Measurements from ENCODE around the gene CRTC1. TPM values are rescaled to one million over a fixed set of nuclear protein-coding genes. Genes with fewer than 3 reads are reported as not detected.

The CRTC1 gene
- total RNA-seq, 1 donor from 2014 or later, result 28.8 TPM

GRCh38 chr19:18769989-18770528 lies 86.6 kb downstream of the CRTC1 start:
- Mint-ChIP-seq H3K36me3 (ENCODE audit: unreplicated experiment) (no peaks in the 10 kb centered on the region), H3K9me3 (ENCODE audit: unreplicated experiment) (peaks cover 8% of the 10 kb centered on the region), H3K27me3 (ENCODE audit: unreplicated experiment) (peaks cover 13% of the 10 kb centered on the region), H3K4me1 (ENCODE audit: low read depth, unreplicated experiment) (peaks cover 11% of the 10 kb centered on the region), H3K4me3 (ENCODE audit: unreplicated experiment) (no peak overlapping the region), H3K27ac (ENCODE audit: unreplicated experiment) (no peak overlapping the region)
- peak; percentile 12 for DNase-seq
- TF ChIP-seq CTCF (IDR thresholded peaks at IDR 0.05; ENCODE audit: partially characterized antibody, unreplicated experiment), result no peak

GRCh38 chr19:18770663-18771327 lies 87.3 kb downstream of the CRTC1 start:
- H3K27me3 Mint-ChIP-seq (ENCODE audit: unreplicated experiment), result peaks cover 13% of the 10 kb centered on the region
- H3K9me3 Mint-ChIP-seq (ENCODE audit: unreplicated experiment), result peaks cover 8% of the 10 kb centered on the region
- DNase-seq, result no peak
- no peak for TF ChIP-seq CTCF (IDR thresholded peaks at IDR 0.05; ENCODE audit: partially characterized antibody, unreplicated experiment)
- H3K4me1 Mint-ChIP-seq (ENCODE audit: low read depth, unreplicated experiment), result peaks cover 11% of the 10 kb centered on the region
- no peaks in the 10 kb centered on the region for H3K36me3 Mint-ChIP-seq (ENCODE audit: unreplicated experiment)
- no peak overlapping the region for H3K4me3 Mint-ChIP-seq (ENCODE audit: unreplicated experiment)
- no peak overlapping the region for H3K27ac Mint-ChIP-seq (ENCODE audit: unreplicated experiment)

- DNase-seq, result peak; percentile 38
- no peaks in the 10 kb centered on the region for H3K36me3 Mint-ChIP-seq (ENCODE audit: unreplicated experiment)
- no peak overlapping the region for H3K27ac Mint-ChIP-seq (ENCODE audit: unreplicated experiment)
- peaks cover 13% of the 10 kb centered on the region for H3K27me3 Mint-ChIP-seq (ENCODE audit: unreplicated experiment)
- TF ChIP-seq CTCF (IDR thresholded peaks at IDR 0.05; ENCODE audit: partially characterized antibody, unreplicated experiment), result peak; percentile 29
- no peak overlapping the region for H3K4me3 Mint-ChIP-seq (ENCODE audit: unreplicated experiment)
- H3K9me3 Mint-ChIP-seq (ENCODE audit: unreplicated experiment), result peaks cover 8% of the 10 kb centered on the region
- H3K4me1 Mint-ChIP-seq (ENCODE audit: low read depth, unreplicated experiment), result peaks cover 11% of the 10 kb centered on the region
Measured at GRCh38 chr19:18771328-18772242, 88.1 kb downstream of the CRTC1 start.

- peaks cover 5% of the 10 kb centered on the region for H3K4me1 Mint-ChIP-seq (ENCODE audit: low read depth, unreplicated experiment)
- peaks cover 13% of the 10 kb centered on the region for H3K27me3 Mint-ChIP-seq (ENCODE audit: unreplicated experiment)
- peaks cover 8% of the 10 kb centered on the region for H3K9me3 Mint-ChIP-seq (ENCODE audit: unreplicated experiment)
- no peaks in the 10 kb centered on the region for H3K36me3 Mint-ChIP-seq (ENCODE audit: unreplicated experiment)
- H3K4me3 Mint-ChIP-seq (ENCODE audit: unreplicated experiment), result no peak overlapping the region
- DNase-seq, result no peak
- TF ChIP-seq CTCF (IDR thresholded peaks at IDR 0.05; ENCODE audit: partially characterized antibody, unreplicated experiment), result no peak
- H3K27ac Mint-ChIP-seq (ENCODE audit: unreplicated experiment), result no peak overlapping the region
Measured at GRCh38 chr19:18772620-18773587, 89.4 kb downstream of the CRTC1 start.
